ENCODE measurements around the gene RARB. TPM values are rescaled to one million over a fixed set of nuclear protein-coding genes. Genes with fewer than 3 reads are reported as not detected.

The RARB gene
- total RNA-seq, 2 donors from 2014 or later, result 21.5 to 21.9 TPM

DNA sequence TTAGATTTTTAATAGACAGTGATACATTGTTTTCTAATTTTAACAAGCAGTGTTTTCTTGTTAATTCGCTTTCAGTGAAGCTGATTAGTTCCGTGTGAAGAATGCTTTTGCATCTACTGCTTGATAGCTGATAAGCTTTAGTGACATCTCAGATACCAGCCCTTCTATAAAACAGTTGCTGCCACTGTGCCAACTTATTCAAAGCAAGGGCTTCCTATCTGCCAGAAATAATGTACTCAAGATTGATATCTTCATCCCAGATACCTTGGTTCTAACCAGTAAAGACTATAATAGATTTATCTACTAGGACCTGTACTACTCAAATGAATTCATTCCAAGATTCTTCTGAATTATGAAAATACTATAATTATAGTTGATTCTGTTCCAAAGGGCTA, 30.4 kb downstream of the RARB start:
- Histone ChIP-seq H3K4me1 (ENCODE audit: control insufficient read depth, insufficient read depth, low read length) (peaks cover 29% of the 10 kb centered on the region), H3K9me3 (ENCODE audit: control insufficient read depth, low read length) (no peaks in the 10 kb centered on the region), H3K36me3 (ENCODE audit: control insufficient read depth, insufficient read depth, low read length) (peaks cover 27% of the 10 kb centered on the region), H3K27me3 (ENCODE audit: control insufficient read depth, insufficient read depth, low read length, poor library complexity, severe bottlenecking) (no peaks in the 10 kb centered on the region), H3K9ac (ENCODE audit: extremely low read depth, low read length, poor library complexity, severe bottlenecking) (no peak overlapping the region), H3K4me3 (ENCODE audit: low read length) (no peak overlapping the region), H3K27ac (ENCODE audit: low read depth, low read length) (no peak overlapping the region)
- Mint-ChIP-seq H3K27ac (no peak overlapping the region), H3K4me1 (peaks cover 45% of the 10 kb centered on the region), H3K9me3 (no peaks in the 10 kb centered on the region), H3K36me3 (ENCODE audit: low read depth) (peaks cover 27% of the 10 kb centered on the region), H3K4me3 (no peak overlapping the region), H3K27me3 (ENCODE audit: insufficient read depth) (no peaks in the 10 kb centered on the region)
- TF ChIP-seq, protein P1, sequence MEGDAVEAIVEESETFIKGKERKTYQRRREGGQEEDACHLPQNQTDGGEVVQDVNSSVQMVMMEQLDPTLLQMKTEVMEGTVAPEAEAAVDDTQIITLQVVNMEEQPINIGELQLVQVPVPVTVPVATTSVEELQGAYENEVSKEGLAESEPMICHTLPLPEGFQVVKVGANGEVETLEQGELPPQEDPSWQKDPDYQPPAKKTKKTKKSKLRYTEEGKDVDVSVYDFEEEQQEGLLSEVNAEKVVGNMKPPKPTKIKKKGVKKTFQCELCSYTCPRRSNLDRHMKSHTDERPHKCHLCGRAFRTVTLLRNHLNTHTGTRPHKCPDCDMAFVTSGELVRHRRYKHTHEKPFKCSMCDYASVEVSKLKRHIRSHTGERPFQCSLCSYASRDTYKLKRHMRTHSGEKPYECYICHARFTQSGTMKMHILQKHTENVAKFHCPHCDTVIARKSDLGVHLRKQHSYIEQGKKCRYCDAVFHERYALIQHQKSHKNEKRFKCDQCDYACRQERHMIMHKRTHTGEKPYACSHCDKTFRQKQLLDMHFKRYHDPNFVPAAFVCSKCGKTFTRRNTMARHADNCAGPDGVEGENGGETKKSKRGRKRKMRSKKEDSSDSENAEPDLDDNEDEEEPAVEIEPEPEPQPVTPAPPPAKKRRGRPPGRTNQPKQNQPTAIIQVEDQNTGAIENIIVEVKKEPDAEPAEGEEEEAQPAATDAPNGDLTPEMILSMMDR (conservative IDR thresholded peaks at IDR 0.05), result no peak
- no peak for DNase-seq
- 84 to 93% methylated on average over 2 of the region's 2 CpGs for WGBS, 2 experiments (ENCODE audit: insufficient coverage in 1 of 2, insufficient read length in 1 of 2)

DNA sequence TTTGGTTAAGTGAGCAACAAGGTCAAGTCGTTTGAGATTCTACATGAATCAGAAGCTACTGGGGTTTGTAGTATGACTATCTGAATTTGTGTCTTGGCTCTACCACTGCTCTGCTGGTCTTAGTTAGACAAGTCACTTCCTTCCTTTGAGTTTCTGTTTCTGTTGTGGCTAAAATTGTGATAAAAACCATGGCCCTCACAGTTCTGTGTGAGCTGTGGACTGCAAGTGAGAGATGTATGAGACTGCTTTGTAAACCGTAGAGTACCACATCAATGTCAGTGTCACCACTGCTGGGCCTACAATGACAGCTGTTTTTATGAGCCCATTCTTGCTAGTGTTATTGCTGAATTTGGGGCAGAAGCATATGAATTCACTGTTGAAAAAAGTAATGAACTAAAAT, 32.7 kb downstream of the RARB start:
- Histone ChIP-seq H3K4me1 (ENCODE audit: control insufficient read depth, insufficient read depth, low read length) (peaks cover 17% of the 10 kb centered on the region), H3K9ac (ENCODE audit: extremely low read depth, low read length, poor library complexity, severe bottlenecking) (no peak overlapping the region), H3K27me3 (ENCODE audit: control insufficient read depth, insufficient read depth, low read length, poor library complexity, severe bottlenecking) (no peaks in the 10 kb centered on the region), H3K27ac (ENCODE audit: low read depth, low read length) (no peak overlapping the region), H3K9me3 (ENCODE audit: control insufficient read depth, low read length) (no peaks in the 10 kb centered on the region), H3K36me3 (ENCODE audit: control insufficient read depth, insufficient read depth, low read length) (peaks cover 40% of the 10 kb centered on the region), H3K4me3 (ENCODE audit: low read length) (no peak overlapping the region)
- Mint-ChIP-seq H3K27me3 (ENCODE audit: insufficient read depth) (no peaks in the 10 kb centered on the region), H3K27ac (no peak overlapping the region), H3K4me1 (peaks cover 21% of the 10 kb centered on the region), H3K9me3 (no peaks in the 10 kb centered on the region), H3K4me3 (no peak overlapping the region), H3K36me3 (ENCODE audit: low read depth) (peaks cover 27% of the 10 kb centered on the region)
- TF ChIP-seq, protein P1 (conservative IDR thresholded peaks at IDR 0.05), result no peak
- WGBS, 2 experiments (ENCODE audit: insufficient coverage in 1 of 2, insufficient read length in 1 of 2), result 92 to 94% methylated on average over 2 of the region's 2 CpGs
- DNase-seq, result no peak

DNA sequence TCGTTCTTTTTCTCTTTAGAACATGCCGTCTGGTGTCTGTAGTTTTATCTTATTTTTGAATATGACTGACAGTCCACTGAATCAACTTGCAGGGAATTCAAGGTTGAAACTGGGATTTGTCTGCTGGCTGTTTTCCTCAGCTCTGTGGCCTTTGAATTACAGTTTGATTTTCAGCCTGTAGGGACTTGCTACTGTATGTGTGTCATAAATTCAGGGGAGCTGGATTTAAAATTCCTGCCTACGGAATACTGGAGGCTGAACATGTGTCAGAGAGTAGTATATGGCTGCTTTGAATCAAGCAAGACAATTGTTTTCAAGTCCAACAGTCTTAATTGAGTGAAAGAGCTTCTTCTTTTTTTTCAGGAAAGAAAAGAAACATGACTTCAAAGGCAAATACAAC, 33.9 kb downstream of the RARB start:
- Mint-ChIP-seq H3K36me3 (ENCODE audit: low read depth) (peaks cover 35% of the 10 kb centered on the region), H3K27ac (no peak overlapping the region), H3K27me3 (ENCODE audit: insufficient read depth) (no peaks in the 10 kb centered on the region), H3K9me3 (no peaks in the 10 kb centered on the region), H3K4me3 (no peak overlapping the region), H3K4me1 (peaks cover 15% of the 10 kb centered on the region)
- Histone ChIP-seq H3K4me1 (ENCODE audit: control insufficient read depth, insufficient read depth, low read length) (peaks cover 12% of the 10 kb centered on the region), H3K9ac (ENCODE audit: extremely low read depth, low read length, poor library complexity, severe bottlenecking) (no peak overlapping the region), H3K27me3 (ENCODE audit: control insufficient read depth, insufficient read depth, low read length, poor library complexity, severe bottlenecking) (no peaks in the 10 kb centered on the region), H3K9me3 (ENCODE audit: control insufficient read depth, low read length) (no peaks in the 10 kb centered on the region), H3K36me3 (ENCODE audit: control insufficient read depth, insufficient read depth, low read length) (peaks cover 40% of the 10 kb centered on the region), H3K4me3 (ENCODE audit: low read length) (no peak overlapping the region), H3K27ac (ENCODE audit: low read depth, low read length) (no peak overlapping the region)
- no peak for DNase-seq
- WGBS, 2 experiments (ENCODE audit: insufficient coverage in 1 of 2, insufficient read length in 1 of 2), result 94 to 95% methylated on average over 3 of the region's 3 CpGs
- TF ChIP-seq, protein P1 (conservative IDR thresholded peaks at IDR 0.05), result no peak
